HG02623 (cell line): ENCODE measurements around the gene ABCC3.

Source experiments
- ATAC-seq: cut with Tn5 transposase; IDR thresholded peaks from one replicate; pipeline ENCODE4 v1.9.1; 2021; ENCODE audit warnings: moderate library complexity; ENCODE audit not compliant: unreplicated experiment

ABCC3 gene

DNA sequence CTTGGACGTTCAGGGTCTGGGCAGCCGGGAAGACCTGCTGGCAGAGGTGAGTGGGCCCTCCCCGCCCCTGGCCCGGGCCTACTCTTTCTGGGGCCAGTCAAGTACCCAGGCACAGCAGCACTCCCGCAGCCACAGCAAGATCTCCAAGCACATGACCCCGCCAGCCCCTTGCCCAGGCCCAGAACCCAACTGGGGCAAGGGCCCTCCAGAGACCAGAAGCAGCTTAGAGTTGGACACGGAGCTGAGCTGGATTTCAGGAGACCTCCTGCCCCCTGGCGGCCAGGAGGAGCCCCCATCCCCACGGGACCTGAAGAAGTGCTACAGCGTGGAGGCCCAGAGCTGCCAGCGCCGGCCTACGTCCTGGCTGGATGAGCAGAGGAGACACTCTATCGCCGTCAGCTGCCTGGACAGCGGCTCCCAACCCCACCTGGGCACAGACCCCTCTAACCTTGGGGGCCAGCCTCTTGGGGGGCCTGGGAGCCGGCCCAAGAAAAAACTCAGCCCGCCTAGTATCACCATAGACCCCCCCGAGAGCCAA is 8.6 kb upstream of the ABCC3 start:
- no peak for ATAC-seq

DNA sequence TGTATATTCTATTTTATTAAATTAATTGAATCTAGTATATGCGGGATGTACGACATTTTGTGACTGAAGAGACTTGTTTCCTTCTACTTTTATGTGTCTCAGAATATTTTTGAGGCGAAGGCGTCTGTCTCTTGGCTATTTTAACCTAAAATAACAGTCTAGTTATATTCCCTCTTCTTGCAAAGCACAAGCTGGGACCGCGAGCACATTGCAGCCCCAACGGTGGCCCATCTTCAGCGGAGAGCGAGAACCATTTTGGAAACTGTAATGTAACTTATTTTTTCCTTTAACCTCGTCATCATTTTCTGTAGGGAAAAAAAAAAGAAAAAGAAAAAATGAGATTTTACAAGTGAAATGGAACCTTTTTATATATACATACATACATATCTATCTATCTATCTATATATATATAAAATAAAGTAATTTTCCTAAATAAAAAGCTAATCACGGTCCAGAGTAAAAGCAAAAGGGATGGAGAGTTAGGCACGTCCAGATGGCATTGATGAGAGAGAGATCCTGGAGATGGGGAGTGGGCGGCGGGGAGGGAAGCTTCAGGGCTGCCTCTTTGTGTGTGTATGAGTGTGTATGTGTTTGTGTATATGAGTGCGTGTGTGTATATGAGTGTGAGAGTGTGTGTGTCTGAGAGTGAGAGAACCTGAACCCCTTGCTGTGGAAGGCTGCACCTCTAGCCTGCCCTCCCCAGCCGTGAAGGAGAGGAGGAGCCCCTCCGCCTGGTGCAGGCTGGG is 7.5 kb upstream of the ABCC3 start:
- ATAC-seq = no peak

DNA sequence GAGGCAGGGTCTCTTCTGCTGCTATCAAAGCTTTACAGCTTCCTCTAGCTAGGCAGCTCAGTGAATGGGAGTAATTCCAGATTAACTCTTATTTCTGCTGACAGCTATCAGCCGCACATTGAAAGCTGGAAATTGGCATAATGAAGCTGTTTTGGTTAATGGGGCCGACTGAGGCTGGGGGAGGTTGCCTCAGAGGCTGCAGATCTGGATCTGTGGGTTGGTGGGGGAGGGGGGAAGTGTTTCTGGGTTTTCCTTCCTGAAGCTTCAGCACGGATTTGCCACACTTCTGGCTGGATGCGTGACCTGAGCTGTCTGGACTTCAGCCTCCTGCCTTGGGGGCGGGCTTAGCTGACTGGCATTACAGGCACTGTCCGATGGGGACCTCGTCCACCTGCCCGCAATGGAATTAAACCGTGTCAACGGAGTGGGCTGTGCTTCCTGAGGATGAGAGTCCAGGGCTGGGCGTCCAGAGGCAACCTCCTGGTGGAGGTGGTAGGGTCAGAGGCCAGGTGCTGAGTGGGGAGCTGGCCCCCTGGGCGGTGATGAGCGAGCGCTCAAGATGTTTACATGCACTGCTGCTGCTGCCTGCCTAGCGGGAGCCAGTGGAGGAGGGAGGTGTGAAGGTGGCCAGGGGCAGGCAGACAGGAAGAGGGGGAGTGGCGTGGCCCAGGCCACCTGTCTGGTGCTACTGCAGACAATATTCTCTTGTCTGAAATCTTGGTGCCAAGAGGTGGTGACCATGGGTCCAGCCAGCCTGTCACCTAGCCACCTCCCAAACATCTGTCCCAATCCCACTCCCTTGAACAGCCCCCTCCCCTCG is 6.7 kb upstream of the ABCC3 start:
- no peak for ATAC-seq

DNA sequence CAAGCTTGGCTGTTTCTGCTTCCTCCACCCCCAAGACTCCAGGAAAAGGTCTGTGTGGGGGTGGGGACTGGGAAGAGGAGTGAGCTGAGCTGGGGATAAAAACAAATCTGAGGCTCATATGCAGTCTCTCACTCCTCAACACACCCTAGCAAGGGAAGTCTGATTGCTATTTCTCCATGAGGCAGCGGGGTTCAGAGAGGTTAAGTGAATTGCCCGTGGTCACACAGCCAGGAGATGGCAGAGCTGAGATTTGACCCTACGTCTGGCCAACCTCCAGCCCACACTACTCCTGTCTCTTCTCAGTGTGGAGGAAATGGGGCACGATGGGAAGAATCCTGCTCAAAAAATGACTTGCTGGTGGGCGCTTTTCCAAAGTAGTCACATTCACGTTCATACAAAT is 4.8 kb upstream of the ABCC3 start:
- no peak for ATAC-seq

DNA sequence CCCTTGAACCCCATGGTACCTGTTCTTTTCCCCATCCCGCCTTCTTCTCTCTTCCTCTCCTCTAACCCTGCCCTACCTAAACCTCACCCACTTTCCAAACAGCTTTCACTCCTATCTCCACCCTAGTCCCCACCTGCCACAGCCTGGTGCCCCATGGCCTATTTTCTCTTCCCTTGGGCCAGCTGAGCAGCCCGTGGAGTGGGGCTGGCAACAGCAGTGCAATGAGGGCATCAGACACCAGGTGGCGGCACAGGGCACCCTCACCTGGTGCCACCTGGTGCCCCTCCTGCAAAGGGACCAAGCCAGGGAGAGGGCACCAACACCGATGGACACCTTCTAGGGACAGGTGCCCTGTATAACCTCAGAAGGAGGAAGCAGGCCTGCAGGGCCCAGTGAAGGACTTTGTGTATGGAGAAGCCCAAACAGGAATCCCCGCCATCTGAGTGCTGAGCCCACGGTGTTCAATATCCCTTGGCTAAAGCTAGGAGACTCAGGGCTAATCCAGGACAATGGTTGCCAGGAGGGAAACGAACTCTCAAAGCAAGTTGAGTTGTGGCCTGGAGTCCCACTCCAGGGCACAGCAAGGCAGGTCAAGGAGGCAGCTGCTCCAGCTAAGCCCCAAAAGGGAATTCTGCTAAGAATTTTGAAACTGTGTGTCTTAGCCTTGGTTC is 4.0 kb upstream of the ABCC3 start:
- no peak for ATAC-seq

DNA sequence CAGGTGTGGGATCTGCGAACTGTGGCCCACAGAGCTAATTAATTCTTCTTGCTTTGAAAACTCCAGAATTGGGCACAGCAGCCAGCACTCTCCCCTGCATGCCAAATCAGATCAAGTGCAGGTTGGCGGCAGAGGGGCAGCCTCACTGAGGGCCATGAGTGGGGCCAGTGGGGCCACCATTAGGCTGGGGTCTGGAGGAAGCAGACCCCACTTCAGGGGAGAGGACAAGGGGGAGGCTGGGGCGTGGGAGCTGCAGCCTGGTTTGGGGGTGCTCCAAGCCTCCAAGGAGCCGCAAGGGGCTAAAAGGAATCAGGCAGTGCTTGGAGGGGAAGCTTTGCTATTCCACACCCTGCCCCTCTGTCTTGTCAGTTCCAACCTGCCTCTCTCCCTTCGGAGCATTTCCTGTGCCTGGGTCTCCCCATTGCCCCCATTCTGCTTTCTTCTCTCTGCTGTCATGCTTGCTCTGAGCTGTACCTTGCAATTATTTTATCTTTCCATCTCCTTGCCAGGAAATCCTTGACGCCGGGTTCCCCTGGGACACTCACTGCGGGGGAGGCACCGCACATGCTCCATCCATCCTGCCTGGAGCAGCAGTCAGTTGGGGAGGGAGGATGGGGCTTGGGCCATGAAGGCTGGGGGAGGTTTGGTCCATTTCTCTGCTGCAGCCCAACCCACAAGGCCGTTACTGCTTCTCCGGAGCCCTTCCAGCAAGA is 3.3 kb upstream of the ABCC3 start:
- no peak for ATAC-seq

DNA sequence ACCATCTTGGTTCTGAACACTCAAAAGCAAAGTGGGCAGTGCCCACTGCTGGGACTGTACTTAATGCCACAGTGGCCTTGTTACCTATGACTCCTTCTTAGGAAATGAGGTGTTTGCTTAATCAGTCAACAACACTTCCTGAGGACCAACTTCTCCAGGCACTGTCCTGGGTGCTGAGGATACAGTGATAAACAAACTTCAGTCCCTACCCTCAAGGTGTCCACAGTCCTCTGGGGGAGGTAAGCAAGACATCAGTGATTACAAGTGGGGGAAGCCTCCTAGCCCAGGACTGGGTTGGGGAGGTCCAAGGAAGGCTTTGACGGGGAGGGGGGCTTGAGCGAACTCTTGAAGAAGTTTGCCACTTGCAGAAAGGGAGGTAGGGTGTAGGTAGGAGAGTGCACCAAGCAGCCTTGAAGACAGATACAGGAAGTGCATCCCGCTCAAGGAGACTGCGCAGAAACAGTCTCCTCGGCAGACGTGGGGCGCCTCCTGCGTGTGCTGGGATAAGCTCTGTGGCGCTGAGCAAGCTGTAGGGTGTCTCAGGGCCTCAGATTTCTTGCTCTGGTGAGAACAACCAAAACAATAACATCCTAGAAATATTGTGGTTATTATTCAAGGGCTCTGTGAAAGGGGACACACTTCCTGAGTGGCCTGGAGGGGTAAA is 2.6 kb upstream of the ABCC3 start:
- no peak for ATAC-seq

DNA sequence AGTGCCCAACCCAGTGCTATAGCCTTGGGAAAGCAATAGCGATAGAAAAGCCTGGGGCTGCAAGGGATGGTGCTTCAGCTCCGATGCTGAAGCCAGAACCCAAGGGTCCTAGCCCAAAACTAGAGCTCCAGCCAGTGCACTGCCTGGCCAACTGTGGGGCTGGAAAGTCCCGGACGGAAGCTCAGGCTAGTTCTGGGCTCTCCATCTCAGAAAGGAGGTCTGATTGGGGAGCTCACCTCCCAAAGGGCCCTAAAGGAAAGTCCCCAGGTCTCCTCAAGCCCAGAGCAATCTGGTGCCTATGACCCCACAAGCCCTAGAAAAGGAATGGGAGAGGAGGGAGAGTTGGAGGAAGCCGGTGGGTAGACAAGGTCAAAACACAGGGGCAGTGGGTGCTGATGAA is 2.0 kb upstream of the ABCC3 start:
- no peak for ATAC-seq

DNA sequence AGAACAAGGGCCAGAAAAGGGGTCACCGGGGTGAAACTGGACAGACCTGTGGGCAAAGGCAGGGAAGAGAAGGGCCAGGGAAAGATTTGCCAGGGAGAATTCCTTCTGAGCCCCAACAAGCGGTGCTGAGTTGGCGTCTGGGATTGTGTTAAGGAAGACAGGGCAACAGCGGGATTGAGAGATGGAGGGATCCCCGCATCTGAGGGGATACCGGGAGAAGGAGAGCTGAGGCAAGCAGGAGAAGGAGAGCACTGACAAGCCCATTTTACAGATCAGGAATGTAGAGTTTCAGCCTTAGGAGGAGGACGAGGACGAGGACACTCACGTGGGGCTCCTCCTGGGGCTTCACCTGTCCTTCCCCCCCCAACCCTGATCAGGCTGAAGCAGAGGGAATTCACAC is 998 bp upstream of the ABCC3 start:
- no peak for ATAC-seq

DNA sequence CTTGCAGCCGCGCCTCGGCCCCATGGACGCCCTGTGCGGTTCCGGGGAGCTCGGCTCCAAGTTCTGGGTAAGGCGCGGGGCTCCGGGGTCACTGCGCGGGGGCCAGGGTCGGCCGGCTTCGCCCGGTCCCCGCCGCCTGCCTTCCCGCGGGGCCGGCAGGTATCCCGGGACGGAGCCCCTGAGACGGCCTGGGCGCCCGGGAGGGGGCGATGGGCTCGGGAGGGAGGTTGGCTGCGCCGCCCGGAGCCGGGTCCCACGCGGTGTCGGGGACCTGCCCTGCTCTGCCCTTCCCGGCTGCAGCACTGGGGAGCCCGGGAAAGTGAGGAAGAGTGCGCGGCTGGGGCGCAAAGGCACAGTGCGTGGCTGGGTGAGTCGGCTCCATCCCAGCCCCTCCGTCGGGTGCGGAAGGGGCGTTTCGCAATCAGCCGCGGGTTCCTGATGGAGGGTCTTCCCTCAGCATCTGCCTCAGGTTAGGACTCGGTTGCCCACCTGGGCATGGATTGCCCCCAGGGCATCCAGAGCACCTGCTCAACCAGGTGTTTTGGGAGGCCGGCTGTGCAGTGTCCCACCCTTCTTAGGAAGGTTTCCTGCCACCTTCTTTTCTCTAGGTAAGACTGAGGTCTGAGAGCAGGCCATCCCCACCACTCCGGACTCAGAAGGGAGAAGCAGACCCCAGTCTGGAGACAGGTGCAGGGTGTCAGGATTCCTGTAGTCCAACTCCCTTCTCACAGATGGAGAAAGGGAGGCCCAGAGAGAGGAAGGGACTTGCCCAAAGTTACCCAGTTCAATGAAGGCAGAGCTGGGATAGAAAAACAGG is 442 bp downstream of the ABCC3 start:
- no peak for ATAC-seq

DNA sequence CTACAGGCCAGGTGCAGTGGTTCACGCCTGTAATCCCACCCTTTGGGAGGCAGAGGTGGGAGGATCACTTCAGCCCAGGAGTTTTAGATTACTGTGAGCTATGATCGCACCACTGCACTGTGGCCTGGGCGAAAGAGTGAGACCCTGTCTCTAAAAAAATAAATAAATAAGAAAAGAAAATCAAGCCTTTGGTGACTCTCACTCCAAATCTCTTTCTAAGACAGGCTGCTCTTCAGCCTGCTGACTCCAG is 976 bp downstream of the ABCC3 start:
- no peak for ATAC-seq

DNA sequence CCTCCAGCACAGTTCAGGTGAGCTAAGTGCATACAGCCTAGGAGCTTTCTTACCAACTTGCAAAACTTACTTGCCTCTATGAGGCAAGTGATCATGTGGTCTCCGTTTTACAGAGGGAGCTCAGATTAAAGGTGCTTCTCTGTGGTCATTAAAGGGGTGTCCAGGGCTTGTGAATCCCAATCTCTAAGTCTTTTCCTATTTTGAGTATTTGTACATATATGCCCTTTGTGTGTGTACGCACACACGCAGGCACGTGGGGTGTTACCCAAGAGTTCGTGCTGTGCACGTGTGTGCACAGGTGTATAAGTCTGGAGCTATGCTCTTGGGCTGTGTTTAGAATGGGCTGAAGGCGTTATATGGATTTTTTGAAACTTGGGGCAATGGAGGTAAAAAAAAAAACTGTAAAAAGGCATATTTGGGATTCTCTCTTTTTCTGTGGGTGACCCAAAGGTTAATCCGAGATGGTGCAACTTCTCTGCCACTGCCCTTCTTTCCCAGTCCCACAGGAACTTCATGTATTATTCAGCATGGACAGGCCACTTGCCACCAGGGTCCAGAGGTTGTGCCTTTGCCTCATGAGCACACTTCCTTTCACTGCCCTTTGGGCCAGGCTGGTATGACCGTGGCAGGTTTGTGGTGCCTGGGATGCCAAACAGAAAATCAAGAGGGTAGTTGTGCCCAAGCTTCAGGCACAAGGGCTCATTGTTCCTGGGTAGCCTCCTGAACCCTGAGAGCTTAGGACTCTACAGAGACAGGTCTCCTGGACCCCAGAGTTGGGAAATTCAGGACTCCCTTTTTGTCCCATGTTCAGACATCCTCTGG is 1.5 kb downstream of the ABCC3 start:
- ATAC-seq = no peak

DNA sequence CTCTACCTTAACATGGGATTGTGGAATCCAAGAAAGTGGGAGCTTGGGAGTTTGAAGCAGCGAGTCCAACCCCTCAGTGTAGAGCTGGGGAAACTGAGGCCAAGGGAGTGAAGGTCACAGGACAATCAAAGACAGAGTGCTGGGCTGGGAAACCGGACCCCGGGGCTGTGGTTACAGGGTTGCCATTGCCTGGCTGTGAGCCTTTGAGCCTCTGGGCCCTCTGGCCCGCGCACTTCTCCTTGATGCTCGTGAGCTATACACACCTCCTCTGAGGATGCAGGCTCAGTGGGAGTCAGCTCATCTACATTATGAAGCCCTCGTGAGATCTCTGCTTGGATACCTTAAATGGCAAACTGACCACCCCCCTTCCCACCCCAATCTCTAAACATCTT is 2.1 kb downstream of the ABCC3 start:
- ATAC-seq = no peak

DNA sequence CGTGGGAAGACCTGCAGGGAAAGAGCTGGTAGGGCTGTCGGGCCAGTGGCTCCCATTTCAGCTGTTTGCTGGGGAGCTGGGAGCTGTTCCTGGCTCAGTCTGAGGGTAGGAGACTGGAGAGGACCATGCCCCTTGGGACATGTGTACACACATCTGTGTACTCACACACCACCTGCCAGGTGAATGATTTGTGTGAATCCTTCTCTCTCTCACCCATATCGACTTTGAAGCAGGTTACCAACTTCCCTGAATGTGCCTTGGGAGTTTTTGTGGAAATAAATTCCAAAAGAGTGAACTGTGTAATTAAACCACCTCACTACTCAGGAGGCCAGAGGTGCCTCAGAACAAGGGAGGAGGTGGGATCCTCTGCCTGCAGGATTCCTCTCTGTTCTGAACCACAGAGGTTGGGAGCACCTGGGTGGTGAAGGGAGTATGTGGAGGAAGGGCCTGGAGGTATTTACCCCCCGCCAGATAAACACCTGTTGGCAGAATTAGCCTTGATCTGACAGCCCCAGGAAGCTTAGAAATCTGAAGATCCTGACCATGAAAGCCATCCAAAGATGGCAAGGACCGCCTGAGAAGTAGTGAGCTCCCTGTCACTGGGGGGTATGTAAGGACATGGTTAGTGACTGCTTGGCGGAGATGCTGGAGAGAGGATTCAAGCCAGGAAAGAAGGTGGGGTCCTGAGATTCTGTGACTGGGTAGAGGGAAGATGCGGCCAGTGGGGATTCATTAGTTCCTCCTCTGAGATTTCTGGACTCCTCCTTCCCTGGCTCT is 3.3 kb downstream of the ABCC3 start:
- ATAC-seq = no peak

DNA sequence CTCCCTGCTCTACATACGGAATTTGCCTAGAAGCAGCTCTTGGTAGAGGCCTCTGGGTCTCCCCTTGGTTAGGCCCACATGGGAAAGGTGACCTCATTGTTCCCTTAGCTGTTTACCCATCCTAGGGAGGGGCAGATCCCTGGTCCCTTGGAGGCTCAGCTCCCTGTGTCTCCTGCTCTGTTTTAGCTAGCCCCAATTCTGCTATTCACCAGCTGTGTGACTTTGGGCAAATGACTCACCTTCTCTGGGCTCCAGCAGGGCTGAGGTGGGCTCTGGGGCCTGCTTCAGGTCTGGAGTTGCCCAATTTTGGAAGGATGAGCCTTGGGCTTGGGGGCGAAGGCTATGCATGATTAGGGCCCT is 3.9 kb downstream of the ABCC3 start:
- no peak for ATAC-seq

DNA sequence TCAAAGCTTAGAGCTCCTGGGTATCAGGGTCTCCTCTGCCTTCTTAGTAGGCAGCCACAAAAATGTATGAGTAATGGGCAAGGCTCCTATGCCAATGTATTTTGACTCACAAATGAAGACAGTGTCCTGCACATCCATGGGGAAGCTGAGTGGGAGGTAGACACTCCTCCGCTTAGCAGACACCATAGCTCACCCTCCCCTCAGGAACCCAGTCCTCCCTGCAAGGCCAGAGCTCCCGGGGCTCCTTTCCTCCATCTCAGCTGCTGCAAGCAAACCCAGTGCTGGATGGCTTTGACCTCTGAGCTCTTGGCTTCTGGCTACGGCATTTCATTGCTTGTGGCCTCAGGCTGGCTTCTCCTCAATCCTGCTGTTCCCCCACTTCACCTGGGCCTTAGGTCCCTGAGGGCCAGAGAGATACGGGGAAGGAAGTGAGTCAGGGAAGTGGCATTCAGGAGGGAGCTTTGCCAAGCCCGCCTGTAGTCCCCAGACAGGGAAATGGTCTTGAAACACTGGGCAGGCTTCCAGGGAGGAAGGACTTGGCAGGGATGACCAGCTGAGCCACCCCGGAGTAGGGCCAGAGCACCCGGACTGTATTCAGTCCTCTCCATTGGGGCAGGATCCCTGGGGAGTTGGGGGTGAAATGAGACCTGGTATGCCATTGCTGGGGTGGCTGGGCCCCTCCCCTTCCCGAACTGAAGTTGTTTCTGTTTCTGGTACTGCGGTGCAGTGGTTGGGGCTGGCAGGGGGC is 4.5 kb downstream of the ABCC3 start:
- no peak for ATAC-seq

DNA sequence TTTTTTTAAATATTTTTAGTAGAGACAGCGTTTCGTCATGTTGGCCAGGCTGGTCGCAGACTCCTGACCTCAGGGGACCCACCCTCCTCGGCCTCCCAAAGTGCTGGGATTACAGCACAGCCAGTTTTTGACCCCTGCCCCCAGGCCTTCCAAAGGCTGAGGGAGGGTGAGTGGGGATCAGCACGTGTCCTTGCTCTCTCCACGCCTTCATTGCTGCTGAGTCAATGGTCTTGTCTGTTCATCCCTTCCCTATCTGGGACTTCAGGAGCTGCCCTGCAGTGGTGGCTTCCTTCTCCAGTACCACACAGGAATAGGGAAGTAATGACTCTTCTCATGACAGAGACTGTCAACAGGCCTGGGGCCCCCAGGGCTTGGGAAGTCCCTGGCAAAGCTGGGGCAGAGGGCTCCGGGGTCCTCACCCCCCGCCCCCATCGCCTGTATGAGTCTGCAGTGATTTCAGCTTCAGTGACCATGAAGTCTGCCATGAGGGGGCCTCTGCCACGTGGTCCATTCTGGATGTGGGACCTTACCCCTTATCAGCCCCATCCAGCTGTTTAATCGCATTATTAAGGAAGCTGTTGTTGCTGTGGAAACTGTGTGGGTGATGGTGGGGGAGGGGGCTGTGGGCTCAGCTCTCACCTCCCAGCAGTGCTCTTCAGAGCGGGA is 6.1 kb downstream of the ABCC3 start:
- ATAC-seq = no peak
